H1 (cell line): ENCODE data around the gene SPDEF. TPM values are rescaled to one million over a fixed set of nuclear protein-coding genes. Genes with fewer than 3 reads are reported as not detected.

Source experiments
- CTCF ChIA-PET: fragments of 300-600 bp; sonication (Branson Sonifier 250); formaldehyde crosslinking; loops from one replicate; lab custom pipeline; 2021; ENCODE audit not compliant: partially characterized antibody; lab: Charles Lee
- POLR2A ChIA-PET: fragments of 300-600 bp; sonication (Branson Sonifier 250); formaldehyde crosslinking; loops from one replicate; lab custom pipeline; 2021; ENCODE audit warnings: inconsistent platforms; ENCODE audit not compliant: partially characterized antibody; lab: Charles Lee
- DNase-seq, 2 experiments: peaks; one replicate each; pipeline versions ENCODE4 v3.0.0 to v3.0.0-alpha.2; 2010 to 2022; ENCODE audit warnings: low spot score in 2 of 2, low read depth in 1 of 2, mixed read lengths in 1 of 2
- FAIRE-seq: peaks from 2 replicates; lab custom pipeline; 2011; peaks lifted over from hg19 to GRCh38; lab: Jason Lieb, UNC
- H2AFZ ChIP-seq: 2 replicates; pipeline ENCODE4 v1.8.1; 2012; ENCODE audit warnings: low read length, inconsistent platforms
- H2AK5ac ChIP-seq: 2 replicates; pipeline ENCODE4 v1.6.1; 2013; ENCODE audit warnings: low read depth, low read length
- H2BK120ac ChIP-seq: replicated peaks from 2 replicates; pipeline ENCODE3; 2013; ENCODE audit warnings: low read depth, low read length, inconsistent platforms
- H2BK12ac ChIP-seq: 2 replicates; pipeline ENCODE4 v1.6.1; 2013; ENCODE audit warnings: low read depth, low read length
- H2BK15ac ChIP-seq: 2 replicates; pipeline ENCODE4 v1.6.1; 2013; ENCODE audit warnings: low read length
- H2BK20ac ChIP-seq: 2 replicates; pipeline ENCODE4 v1.6.1; 2013; ENCODE audit warnings: low read length
- H2BK5ac ChIP-seq: 2 replicates; pipeline ENCODE4 v1.6.1; 2013; ENCODE audit warnings: low read depth, low read length
- H3K14ac ChIP-seq: 2 replicates; pipeline ENCODE4 v1.6.1; 2013; ENCODE audit warnings: inconsistent platforms; ENCODE audit not compliant: insufficient read length
- H3K18ac ChIP-seq: 2 replicates; pipeline ENCODE4 v1.6.1; 2013; ENCODE audit warnings: low read length; ENCODE audit errors: extremely low read depth
- H3K23ac ChIP-seq: 2 replicates; pipeline ENCODE4 v1.6.1; 2013; ENCODE audit warnings: inconsistent platforms; ENCODE audit not compliant: insufficient read length
- H3K23me2 ChIP-seq: 2 replicates; pipeline ENCODE4 v1.6.1; 2013; ENCODE audit warnings: low read depth, low read length
- H3K27ac ChIP-seq: 2 replicates; pipeline ENCODE4 v1.6.1; 2011; ENCODE audit warnings: low read depth, low read length, inconsistent platforms
- H3K27me3 ChIP-seq, 4 experiments: replicated peaks in 1 of 4; 1 replicate in 1 of 4; 2 replicates in 3 of 4; pipeline versions ENCODE4 v1.6.1 to v1.8.1; 2011 to 2013; ENCODE audit warnings: low read length in 3 of 4, mild to moderate bottlenecking in 3 of 4, inconsistent platforms in 2 of 4, mixed read lengths in 2 of 4, moderate library complexity in 1 of 4; ENCODE audit not compliant: control insufficient read depth in 3 of 4, insufficient read depth in 3 of 4; ENCODE audit errors: extremely low read depth in 1 of 4
- H3K36me3 ChIP-seq, 4 experiments: 2 replicates each; pipeline versions ENCODE4 v1.6.1 to v1.8.1; 2011 to 2013; ENCODE audit warnings: mild to moderate bottlenecking in 4 of 4, low read length in 3 of 4, moderate library complexity in 2 of 4, control low read depth in 1 of 4, inconsistent platforms in 1 of 4; ENCODE audit not compliant: insufficient read depth in 4 of 4, control insufficient read depth in 2 of 4
- H3K4ac ChIP-seq: replicated peaks from 2 replicates; pipeline ENCODE3; 2013; ENCODE audit warnings: low read length, low read depth, mixed read lengths, inconsistent platforms; ENCODE audit not compliant: insufficient read length
- H3K4me1 ChIP-seq, 4 experiments: replicated peaks in 1 of 4; 1 replicate in 1 of 4; 2 replicates in 3 of 4; pipeline versions ENCODE4 v1.6.1 to v1.8.1; 2011 to 2013; ENCODE audit warnings: low read length in 3 of 4, inconsistent platforms in 2 of 4, mixed read lengths in 1 of 4; ENCODE audit not compliant: insufficient read depth in 4 of 4, control insufficient read depth in 3 of 4
- H3K4me2 ChIP-seq, 2 experiments: 2 replicates each; pipeline versions ENCODE4 v1.6.1 to v1.8.1; 2011 to 2013; ENCODE audit warnings: low read depth in 2 of 2, low read length in 2 of 2, control low read depth in 1 of 2, inconsistent platforms in 1 of 2, mild to moderate bottlenecking in 1 of 2; ENCODE audit not compliant: insufficient read depth in 1 of 2
- H3K4me3 ChIP-seq, 4 experiments: fragments of 200-600, 300-600 bp in 1 of 4; sonication (generic), shearing (Covaris generic), sonication (Bioruptor Twin) in 1 of 4; 2 replicates each; pipeline versions ENCODE4 v1.5.1 to v1.8.1; 2011 to 2016; ENCODE audit warnings: low read length in 4 of 4, low read depth in 3 of 4, control low read depth in 2 of 4, inconsistent platforms in 2 of 4, mild to moderate bottlenecking in 2 of 4, mixed read lengths in 1 of 4, moderate library complexity in 1 of 4; ENCODE audit not compliant: insufficient read depth in 2 of 4; ENCODE audit errors: extremely low read depth in 1 of 4
- H3K56ac ChIP-seq: replicated peaks from 2 replicates; pipeline ENCODE3; 2013; ENCODE audit warnings: low read depth, mild to moderate bottlenecking, mixed read lengths, low read length, inconsistent platforms; ENCODE audit not compliant: insufficient read length
- H3K79me1 ChIP-seq: 2 replicates; pipeline ENCODE4 v1.6.1; 2013; ENCODE audit warnings: low read depth, low read length, control low read depth
- H3K79me2 ChIP-seq, 2 experiments: 2 replicates each; pipeline versions ENCODE4 v1.6.1 to v1.8.1; 2012 to 2013; ENCODE audit warnings: low read length in 2 of 2, mild to moderate bottlenecking in 2 of 2, inconsistent platforms in 1 of 2; ENCODE audit not compliant: insufficient read depth in 2 of 2, control insufficient read depth in 1 of 2
- H3K9ac ChIP-seq, 4 experiments: replicated peaks in 1 of 4; 1 replicate in 1 of 4; 2 replicates in 3 of 4; pipeline versions ENCODE4 v1.6.1 to v1.8.1; 2011 to 2013; ENCODE audit warnings: low read depth in 3 of 4, low read length in 3 of 4, control low read depth in 2 of 4, mild to moderate bottlenecking in 2 of 4, moderate library complexity in 2 of 4, inconsistent platforms in 1 of 4; ENCODE audit errors: extremely low read depth in 1 of 4
- H3K9me3 ChIP-seq, 2 experiments: 2 replicates each; pipeline versions ENCODE4 v1.6.1 to v1.8.1; 2012 to 2013; ENCODE audit warnings: mild to moderate bottlenecking in 2 of 2, moderate library complexity in 2 of 2, control low read depth in 1 of 2, inconsistent platforms in 1 of 2, low read depth in 1 of 2, low read length in 1 of 2, mixed read lengths in 1 of 2; ENCODE audit not compliant: insufficient read depth in 2 of 2
- H4K20me1 ChIP-seq, 2 experiments: replicated peaks in 1 of 2; 2 replicates each; pipeline versions ENCODE3 to v1.8.1; 2011 to 2013; ENCODE audit warnings: inconsistent platforms in 2 of 2, low read length in 2 of 2, mild to moderate bottlenecking in 1 of 2; ENCODE audit not compliant: insufficient read depth in 2 of 2, control insufficient read depth in 1 of 2
- H4K5ac ChIP-seq: 2 replicates; pipeline ENCODE4 v1.6.1; 2013; ENCODE audit warnings: low read length, low read depth, mixed read lengths, inconsistent platforms; ENCODE audit not compliant: insufficient read length
- H4K8ac ChIP-seq: 2 replicates; pipeline ENCODE4 v1.8.0; 2013; ENCODE audit warnings: mild to moderate bottlenecking, moderate library complexity, low read length, inconsistent platforms; ENCODE audit not compliant: insufficient read depth; ENCODE audit errors: extremely low read depth
- H4K91ac ChIP-seq: replicated peaks from 2 replicates; pipeline ENCODE3; 2013; ENCODE audit warnings: low read length, mixed read lengths, inconsistent platforms; ENCODE audit not compliant: insufficient read length
- CBX8 ChIP-seq: fragments of 300-800, 300-1000 bp; sonication (generic); IDR thresholded peaks from 2 replicates; pipeline ENCODE4 v1.7.1; 2016; ENCODE audit warnings: low read depth, low read length, borderline replicate concordance
- EP300 ChIP-seq, 2 experiments: IDR thresholded peaks; 1 replicate in 1 of 2; 2 replicates in 1 of 2; pipeline ENCODE4 v1.6.1; 2011 to 2012; ENCODE audit warnings: low read depth in 2 of 2, low read length in 2 of 2, mild to moderate bottlenecking in 2 of 2, borderline replicate concordance in 1 of 2, inconsistent platforms in 1 of 2, moderate library complexity in 1 of 2
- SIRT6 ChIP-seq: IDR thresholded peaks from one replicate; pipeline ENCODE4 v1.7.1; 2012; ENCODE audit warnings: low read length, inconsistent platforms
- TBP ChIP-seq: IDR thresholded peaks from 2 replicates; pipeline ENCODE4 v1.6.1; 2011; ENCODE audit warnings: low read depth, low read length, improper control_type of control experiment
- WGBS, 2 experiments: shearing (Covaris generic) in 1 of 2; methylation state at CpG; one replicate each; pipeline versions ENCODE4 v1.1.6 to v1.1.7; 2013 to 2015; ENCODE audit warnings: low lambda C conversion rate in 2 of 2, mixed read lengths in 2 of 2, inconsistent platforms in 1 of 2, low coverage in 1 of 2, missing lambda C conversion rate in 1 of 2; ENCODE audit not compliant: insufficient replicate concordance in 2 of 2, insufficient coverage in 1 of 2, insufficient read length in 1 of 2; ENCODE audit errors: extremely low coverage in 1 of 2, missing lambda C conversion rate in 1 of 2; 5-methylcytosine and 5-hydroxymethylcytosine counted together
- polyA plus RNA-seq, 7 experiments: library from polyadenylated mRNA; depleted of rRNA in 3 of 7; stranded (reverse) in 5 of 7; unstranded in 2 of 7; fragments of >200 nt in 5 of 7; fragments of 200-250 nt in 2 of 7; gene quantifications; 1 replicate in 5 of 7; 2 replicates in 1 of 7; 4 replicates in 1 of 7; pipeline versions ENCODE4 v1.2.1 to v1.2.3, GENCODE V29; 2011 to 2013; ENCODE audit warnings: missing spikeins in 2 of 7, mixed read lengths in 2 of 7
- total RNA-seq: library from RNA; stranded (reverse); fragmentation: NEBNext Ultra II Directional; extraction: Animal tissue kit (Norgen Biotek cat#: 25700); gene quantifications from 2 replicates; pipeline ENCODE4 v1.2.1, GENCODE V29; 2021

SPDEF gene
- total and polyA plus RNA-seq, 2 of the 8 experiments (the other 6 are each of a cell fraction or from before 2014, with no cell fraction given): 0.15 to 0.30 TPM

- no peaks in the 10 kb centered on the region for H3K9me3 ChIP-seq
- H3K14ac ChIP-seq: no peak overlapping the region
- no peak overlapping the region for H2BK120ac ChIP-seq
- FAIRE-seq (no peak), DNase-seq (no peak)
- H3K4me1 ChIP-seq: peaks cover 0 to 9% (median 5%) of the 10 kb centered on the region in 4 experiments; a peak in 4 of 7 replicates
- no peak overlapping the region for H3K23ac ChIP-seq
- H4K8ac ChIP-seq: peak overlapping the region; percentile 1; the same call in 1 of the 2 replicates
- WGBS, 2 experiments: 78% methylated on average over 9 of the region's 9 CpGs; no CpG with 5 or more reads in 1 of the 2 experiments
- no peak overlapping the region for H2BK12ac ChIP-seq
- CTCF ChIA-PET: interaction anchor here (0.6 to 6.4 kb wide), 10 partner anchors 7 to 224 kb away, joined by 3 to 35 read pairs (median 6); no protein-coding TSS in a partner anchor
- POLR2A ChIA-PET: interaction anchor here (0.6 kb wide), 1 partner anchor 394 kb away, joined by 3 read pairs; no protein-coding TSS in a partner anchor
- no peaks in the 10 kb centered on the region for H3K79me2 ChIP-seq
- peaks cover 0 to 1% of the 10 kb centered on the region in 2 experiments for H4K20me1 ChIP-seq
- H3K56ac ChIP-seq: no peak overlapping the region
- no peak overlapping the region for H4K91ac ChIP-seq
- H2BK20ac ChIP-seq: no peak overlapping the region
- H3K27me3 ChIP-seq: no peaks in the 10 kb centered on the region
- no peak overlapping the region for H4K5ac ChIP-seq
- no peak overlapping the region for H2BK5ac ChIP-seq
- TF ChIP-seq TBP: no peak
- no peak for TF ChIP-seq CBX8
- no peak for TF ChIP-seq EP300 (IDR thresholded peaks at IDR 0.05; ENCODE audit: borderline replicate concordance in 1 of 2, low read depth in 2 of 2, low read length in 2 of 2)
- TF ChIP-seq SIRT6: no peak
- H2AK5ac ChIP-seq: no peak overlapping the region
- H3K4me3 ChIP-seq: no peak overlapping the region
- H3K23me2 ChIP-seq: no peaks in the 10 kb centered on the region
- no peak overlapping the region for H3K18ac ChIP-seq
- no peak overlapping the region for H2AFZ ChIP-seq
- H3K79me1 ChIP-seq: no peaks in the 10 kb centered on the region
- H3K9ac ChIP-seq: no peak overlapping the region
- no peak overlapping the region for H3K27ac ChIP-seq
- no peak overlapping the region for H3K4me2 ChIP-seq
- no peak overlapping the region for H2BK15ac ChIP-seq
- H3K4ac ChIP-seq: no peak overlapping the region
- H3K36me3 ChIP-seq: no peaks in the 10 kb centered on the region
These were observed 364 bp upstream of the SPDEF start for GRCh38 chr6:34556493-34556892.
